Stomach (tissue), 4 donors: ENCODE results near the gene UBE2M.

Experiments
- CTCF ChIP-seq, 7 experiments: fragments of 450-650 bp in 4 of 7; fragments of 200-600 bp in 3 of 7; sonication (generic) in 3 of 7; IDR thresholded peaks; one replicate each; pipeline ENCODE4 v1.5.1; 2016 to 2019; ENCODE audit warnings: antibody characterized with exemption in 7 of 7, control low read depth in 2 of 7, mild to moderate bottlenecking in 1 of 7
- POLR2A ChIP-seq, 4 donors: fragments of 450-650 bp; IDR thresholded peaks; one replicate each; pipeline ENCODE4 v1.6.1; 2016; ENCODE audit warnings: antibody characterized with exemption in 4 of 4, control low read depth in 2 of 4, mild to moderate bottlenecking in 1 of 4, moderate library complexity in 1 of 4

- TF ChIP-seq CTCF (IDR thresholded peaks at IDR 0.05) (no peak), POLR2A (IDR thresholded peaks at IDR 0.05) (no peak)
These were observed 2.5 kb upstream of the UBE2M start for GRCh38 chr19:58560921-58561320.
